A673 (cell line): ENCODE results near the gene KCNQ1OT1.

Experiments
- CTCF ChIP-seq: fragments of 300-800, 200-600 bp; sonication (generic); conservative IDR thresholded peaks from 2 replicates; pipeline ENCODE4 v1.5.1; 2017; ENCODE audit warnings: low read depth, mild to moderate bottlenecking, antibody characterized with exemption, low read length, moderate library complexity, mixed read lengths
- EZH2 ChIP-seq: fragments of 200-600 bp; sonication (generic); IDR thresholded peaks from 2 replicates; pipeline ENCODE4 v1.6.1; 2017; ENCODE audit warnings: borderline replicate concordance, low read depth, mild to moderate bottlenecking, mixed read lengths, antibody characterized with exemption, low read length; ENCODE audit not compliant: poor library complexity, severe bottlenecking

DNA sequence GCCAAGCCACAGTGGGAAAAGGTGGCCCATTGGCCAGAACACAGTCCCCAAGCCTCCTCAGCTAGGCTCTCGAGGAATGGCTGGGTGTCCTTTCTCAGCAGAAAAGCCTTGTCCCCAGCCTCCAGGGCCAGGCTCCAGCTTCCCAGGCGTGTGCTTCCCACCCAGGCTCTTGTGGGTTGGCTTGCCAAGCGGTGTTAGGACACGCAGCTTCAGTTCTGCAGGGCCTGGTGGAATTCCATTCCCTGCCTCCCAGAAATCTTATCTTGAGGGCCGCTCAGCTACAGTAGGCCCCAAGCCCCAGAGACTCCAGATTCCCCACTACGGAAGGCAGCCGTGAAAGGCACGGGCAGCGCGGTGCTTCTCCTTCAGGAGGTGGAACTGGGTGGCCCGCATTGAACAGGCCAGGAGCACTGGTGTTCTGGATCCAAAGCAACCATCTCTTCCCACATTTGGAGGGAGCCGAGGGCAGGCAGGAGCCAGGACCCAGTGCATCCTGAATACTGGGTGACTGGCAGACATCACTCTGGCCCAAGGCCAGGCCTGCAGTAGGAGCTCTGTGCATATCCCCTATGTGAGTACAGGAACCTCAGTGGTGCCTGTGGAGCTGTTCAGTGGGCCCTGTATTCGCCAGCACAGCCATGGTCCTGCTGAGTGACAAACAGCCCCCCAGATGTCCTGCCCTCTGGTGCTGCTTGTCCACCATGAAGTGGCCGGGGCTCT lies 16.7 kb upstream of the KCNQ1OT1 start:
- TF ChIP-seq CTCF, result no peak
- TF ChIP-seq EZH2, result no peak
